Measurements from ENCODE around the gene OR6B2.

Gene OR6B2

GRCh38 chr2:239983004-239983778, 47.0 kb downstream of the OR6B2 start:
- Histone ChIP-seq H3K9ac (ENCODE audit: low read length) (no peak overlapping the region), H3K9me3 (ENCODE audit: insufficient read depth, low read length) (no peaks in the 10 kb centered on the region), H3K36me3 (replicated peaks; ENCODE audit: low read depth, low read length) (peaks cover 26% of the 10 kb centered on the region), H3K27me3 (ENCODE audit: low read depth, low read length) (no peaks in the 10 kb centered on the region), H3K4me2 (ENCODE audit: low read length) (no peak overlapping the region), H3K79me2 (ENCODE audit: low read length) (no peaks in the 10 kb centered on the region), H3K27ac (ENCODE audit: low read length) (no peak overlapping the region), H3K4me1 (ENCODE audit: low read length) (no peaks in the 10 kb centered on the region), H3K4me3 (ENCODE audit: low read length) (no peak overlapping the region), H2AFZ (ENCODE audit: low read depth, low read length) (no peak overlapping the region), H4K20me1 (ENCODE audit: insufficient read depth, low read length) (no peaks in the 10 kb centered on the region)
- no peak for TF ChIP-seq EZH2phosphoT487 (IDR thresholded peaks at IDR 0.05; ENCODE audit: low read depth)
- TF ChIP-seq, protein P1, sequence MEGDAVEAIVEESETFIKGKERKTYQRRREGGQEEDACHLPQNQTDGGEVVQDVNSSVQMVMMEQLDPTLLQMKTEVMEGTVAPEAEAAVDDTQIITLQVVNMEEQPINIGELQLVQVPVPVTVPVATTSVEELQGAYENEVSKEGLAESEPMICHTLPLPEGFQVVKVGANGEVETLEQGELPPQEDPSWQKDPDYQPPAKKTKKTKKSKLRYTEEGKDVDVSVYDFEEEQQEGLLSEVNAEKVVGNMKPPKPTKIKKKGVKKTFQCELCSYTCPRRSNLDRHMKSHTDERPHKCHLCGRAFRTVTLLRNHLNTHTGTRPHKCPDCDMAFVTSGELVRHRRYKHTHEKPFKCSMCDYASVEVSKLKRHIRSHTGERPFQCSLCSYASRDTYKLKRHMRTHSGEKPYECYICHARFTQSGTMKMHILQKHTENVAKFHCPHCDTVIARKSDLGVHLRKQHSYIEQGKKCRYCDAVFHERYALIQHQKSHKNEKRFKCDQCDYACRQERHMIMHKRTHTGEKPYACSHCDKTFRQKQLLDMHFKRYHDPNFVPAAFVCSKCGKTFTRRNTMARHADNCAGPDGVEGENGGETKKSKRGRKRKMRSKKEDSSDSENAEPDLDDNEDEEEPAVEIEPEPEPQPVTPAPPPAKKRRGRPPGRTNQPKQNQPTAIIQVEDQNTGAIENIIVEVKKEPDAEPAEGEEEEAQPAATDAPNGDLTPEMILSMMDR (IDR thresholded peaks at IDR 0.05; ENCODE audit: low read depth, low read length): no peak

Measured in OCI-LY3 (cell line).